Glomerular endothelial cell (primary cell): Measurements from ENCODE around the gene GRIN2A. TPM values are rescaled to one million over a fixed set of nuclear protein-coding genes. Genes with fewer than 3 reads are reported as not detected.

Source experiments
- DNase-seq: peaks from one replicate; pipeline ENCODE4 v3.0.0-alpha.2; 2011; ENCODE audit warnings: low read depth, low spot score; ENCODE audit errors: extremely low read depth
- total RNA-seq: library from RNA; depleted of rRNA; stranded (reverse); fragments of >200 nt; gene quantifications from 2 replicates; pipeline ENCODE4 v1.2.3, GENCODE V29; 2015

The GRIN2A gene
- total RNA-seq, 1 donor from 2014 or later = 0.18 TPM

- no peak for DNase-seq
Observed at GRCh38 chr16:10137341-10137740, 44.9 kb downstream of the GRIN2A start.

- DNase-seq = no peak
Observed at GRCh38 chr16:10136916-10137315, 45.3 kb downstream of the GRIN2A start.

- DNase-seq = no peak
Observed at GRCh38 chr16:10130538-10130937, 51.7 kb downstream of the GRIN2A start.

- no peak for DNase-seq
Observed at GRCh38 chr16:10128397-10129258, 53.6 kb downstream of the GRIN2A start.

- DNase-seq = no peak
Observed at GRCh38 chr16:10126686-10127085, 55.5 kb downstream of the GRIN2A start.

GRCh38 chr16:10123141-10123540, 59.1 kb downstream of the GRIN2A start:
- DNase-seq = no peak

GRCh38 chr16:10122546-10122945, 59.7 kb downstream of the GRIN2A start:
- DNase-seq = no peak

- DNase-seq = no peak
Observed at GRCh38 chr16:10121897-10122425, 60.3 kb downstream of the GRIN2A start.

GRCh38 chr16:10121491-10121890, 60.7 kb downstream of the GRIN2A start:
- no peak for DNase-seq

GRCh38 chr16:10120953-10121352, 61.3 kb downstream of the GRIN2A start:
- no peak for DNase-seq

- no peak for DNase-seq
Observed at GRCh38 chr16:10114409-10114808, 67.8 kb downstream of the GRIN2A start.

GRCh38 chr16:10113248-10113647, 69.0 kb downstream of the GRIN2A start:
- DNase-seq = no peak

GRCh38 chr16:10112021-10112420, 70.2 kb downstream of the GRIN2A start:
- no peak for DNase-seq

- DNase-seq = no peak
Observed at GRCh38 chr16:10111156-10111761, 71.0 kb downstream of the GRIN2A start.

- DNase-seq = no peak
Observed at GRCh38 chr16:10110552-10110951, 71.7 kb downstream of the GRIN2A start.

- no peak for DNase-seq
Observed at GRCh38 chr16:10107081-10107480, 75.1 kb downstream of the GRIN2A start.

GRCh38 chr16:10103700-10104099, 78.5 kb downstream of the GRIN2A start:
- no peak for DNase-seq

GRCh38 chr16:10103118-10103517, 79.1 kb downstream of the GRIN2A start:
- no peak for DNase-seq

GRCh38 chr16:10100829-10101228, 81.4 kb downstream of the GRIN2A start:
- DNase-seq = no peak

- DNase-seq = no peak
Observed at GRCh38 chr16:10098991-10099390, 83.2 kb downstream of the GRIN2A start.

GRCh38 chr16:10097271-10097670, 85.0 kb downstream of the GRIN2A start:
- no peak for DNase-seq

- no peak for DNase-seq
Observed at GRCh38 chr16:10093576-10093975, 88.7 kb downstream of the GRIN2A start.
